ENCODE data around the gene KLHL26.

Gene KLHL26

DNA sequence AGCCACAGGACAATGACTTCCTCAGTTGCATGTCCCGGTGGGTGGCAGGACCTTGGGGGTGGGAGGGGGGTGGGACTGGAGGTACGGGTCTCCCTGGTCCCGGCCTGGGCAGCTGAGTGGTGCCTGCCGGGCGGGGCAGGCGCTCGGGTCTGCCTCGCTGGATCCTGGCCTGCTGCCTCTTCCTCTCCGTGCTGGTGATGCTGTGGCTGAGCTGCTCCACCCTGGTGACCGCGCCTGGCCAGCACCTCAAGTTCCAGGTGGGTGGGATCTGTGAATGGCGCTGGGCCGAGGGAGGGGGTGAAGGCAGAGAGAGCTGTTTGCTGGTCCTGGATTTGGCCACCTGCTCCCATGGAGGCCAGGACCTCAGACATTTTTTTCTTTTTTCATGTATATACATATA lies 18.6 kb upstream of the KLHL26 start:
- TF ChIP-seq, protein P1, sequence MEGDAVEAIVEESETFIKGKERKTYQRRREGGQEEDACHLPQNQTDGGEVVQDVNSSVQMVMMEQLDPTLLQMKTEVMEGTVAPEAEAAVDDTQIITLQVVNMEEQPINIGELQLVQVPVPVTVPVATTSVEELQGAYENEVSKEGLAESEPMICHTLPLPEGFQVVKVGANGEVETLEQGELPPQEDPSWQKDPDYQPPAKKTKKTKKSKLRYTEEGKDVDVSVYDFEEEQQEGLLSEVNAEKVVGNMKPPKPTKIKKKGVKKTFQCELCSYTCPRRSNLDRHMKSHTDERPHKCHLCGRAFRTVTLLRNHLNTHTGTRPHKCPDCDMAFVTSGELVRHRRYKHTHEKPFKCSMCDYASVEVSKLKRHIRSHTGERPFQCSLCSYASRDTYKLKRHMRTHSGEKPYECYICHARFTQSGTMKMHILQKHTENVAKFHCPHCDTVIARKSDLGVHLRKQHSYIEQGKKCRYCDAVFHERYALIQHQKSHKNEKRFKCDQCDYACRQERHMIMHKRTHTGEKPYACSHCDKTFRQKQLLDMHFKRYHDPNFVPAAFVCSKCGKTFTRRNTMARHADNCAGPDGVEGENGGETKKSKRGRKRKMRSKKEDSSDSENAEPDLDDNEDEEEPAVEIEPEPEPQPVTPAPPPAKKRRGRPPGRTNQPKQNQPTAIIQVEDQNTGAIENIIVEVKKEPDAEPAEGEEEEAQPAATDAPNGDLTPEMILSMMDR (IDR thresholded peaks at IDR 0.05; ENCODE audit: insufficient read depth, low read length, poor library complexity, severe bottlenecking) = no peak
- Histone ChIP-seq H3K36me3 (ENCODE audit: control insufficient read depth, insufficient read depth, low read length) (no peaks in the 10 kb centered on the region), H3K27me3 (replicated peaks; ENCODE audit: control insufficient read depth, insufficient read depth, low read length) (peaks cover 2% of the 10 kb centered on the region; the same call in 1 of the 2 replicates), H3K4me3 (replicated peaks; ENCODE audit: low read depth, low read length) (no peak overlapping the region)
- no peak for DNase-seq (ENCODE audit: extremely low read depth, insufficient read length)

DNA sequence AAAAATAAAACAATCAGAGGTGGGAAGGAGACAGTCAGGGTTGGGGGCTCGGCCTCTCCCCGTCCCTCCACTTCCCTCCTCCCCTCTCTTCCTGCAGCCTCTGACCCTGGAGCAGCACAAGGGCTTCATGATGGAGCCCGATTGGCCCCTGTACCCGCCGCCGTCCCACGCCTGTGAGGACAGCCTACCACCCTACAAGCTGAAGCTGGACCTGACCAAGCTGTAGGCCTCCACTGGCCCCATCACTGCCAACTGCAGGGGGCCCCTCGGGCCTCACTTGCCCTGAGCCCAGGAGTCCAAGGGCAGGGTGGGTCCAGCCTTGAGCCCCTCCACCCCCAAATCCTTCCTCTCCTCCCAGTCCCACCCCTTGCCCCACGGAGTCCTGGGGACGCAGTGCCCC lies 16.5 kb upstream of the KLHL26 start:
- Histone ChIP-seq H3K4me3 (replicated peaks; ENCODE audit: low read depth, low read length) (no peak overlapping the region), H3K36me3 (ENCODE audit: control insufficient read depth, insufficient read depth, low read length) (no peaks in the 10 kb centered on the region), H3K27me3 (replicated peaks; ENCODE audit: control insufficient read depth, insufficient read depth, low read length) (no peaks in the 10 kb centered on the region; the same call in 1 of the 2 replicates)
- DNase-seq (ENCODE audit: extremely low read depth, insufficient read length) = no peak
- TF ChIP-seq, protein P1 (IDR thresholded peaks at IDR 0.05; ENCODE audit: insufficient read depth, low read length, poor library complexity, severe bottlenecking) = no peak

DNA sequence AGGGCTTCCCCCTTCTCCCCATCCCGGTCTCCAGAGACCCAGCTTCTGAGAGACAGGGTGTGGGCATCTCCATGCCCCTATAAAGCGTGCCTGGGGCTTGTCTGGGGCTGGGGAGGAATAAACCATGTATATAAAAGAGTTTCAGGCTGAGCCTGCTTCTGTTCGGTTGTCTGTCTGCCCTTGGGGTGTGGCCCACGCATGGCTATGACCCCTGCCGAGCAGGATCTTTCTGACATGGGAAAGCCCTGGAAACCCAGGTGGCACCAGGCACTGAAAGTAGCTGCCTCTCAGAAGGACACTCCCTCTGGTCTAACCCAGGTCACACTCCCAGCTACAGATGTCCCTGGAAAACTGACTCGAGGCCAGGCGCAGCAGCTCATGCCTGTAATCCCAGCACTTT lies 15.9 kb upstream of the KLHL26 start:
- H3K4me3 ChIP-seq (replicated peaks; ENCODE audit: low read depth, low read length) = no peak overlapping the region
- no peaks in the 10 kb centered on the region; the same call in 1 of the 2 replicates for H3K27me3 ChIP-seq (replicated peaks; ENCODE audit: control insufficient read depth, insufficient read depth, low read length)
- TF ChIP-seq, protein P1 (IDR thresholded peaks at IDR 0.05; ENCODE audit: insufficient read depth, low read length, poor library complexity, severe bottlenecking) = no peak
- DNase-seq (ENCODE audit: extremely low read depth, insufficient read length) = no peak
- no peaks in the 10 kb centered on the region for H3K36me3 ChIP-seq (ENCODE audit: control insufficient read depth, insufficient read depth, low read length)

DNA sequence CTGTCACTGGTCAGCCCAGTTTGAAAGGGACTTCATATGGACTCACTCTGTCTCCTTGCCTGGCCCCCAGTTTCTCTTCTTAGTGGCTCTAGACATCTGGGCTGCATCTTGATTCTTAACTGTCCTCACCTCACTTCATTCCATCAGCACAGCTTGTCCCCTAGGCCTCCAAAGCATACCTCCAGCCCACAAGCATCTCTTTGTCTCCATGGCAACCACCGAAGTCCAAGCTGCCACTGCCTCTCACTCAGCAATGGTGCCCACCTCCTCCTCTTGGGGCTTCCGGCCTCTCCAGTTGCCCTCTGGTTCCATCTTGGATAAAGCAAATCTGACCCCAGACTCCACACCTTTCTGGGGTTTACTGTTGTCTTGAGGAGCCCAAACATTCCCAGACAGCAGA lies 9.9 kb upstream of the KLHL26 start:
- no peak overlapping the region for H3K4me3 ChIP-seq (replicated peaks; ENCODE audit: low read depth, low read length)
- DNase-seq (ENCODE audit: extremely low read depth, insufficient read length) = no peak
- H3K27me3 ChIP-seq (replicated peaks; ENCODE audit: control insufficient read depth, insufficient read depth, low read length) = no peaks in the 10 kb centered on the region
- no peaks in the 10 kb centered on the region for H3K36me3 ChIP-seq (ENCODE audit: control insufficient read depth, insufficient read depth, low read length)
- TF ChIP-seq, protein P1 (IDR thresholded peaks at IDR 0.05; ENCODE audit: insufficient read depth, low read length, poor library complexity, severe bottlenecking) = no peak

DNA sequence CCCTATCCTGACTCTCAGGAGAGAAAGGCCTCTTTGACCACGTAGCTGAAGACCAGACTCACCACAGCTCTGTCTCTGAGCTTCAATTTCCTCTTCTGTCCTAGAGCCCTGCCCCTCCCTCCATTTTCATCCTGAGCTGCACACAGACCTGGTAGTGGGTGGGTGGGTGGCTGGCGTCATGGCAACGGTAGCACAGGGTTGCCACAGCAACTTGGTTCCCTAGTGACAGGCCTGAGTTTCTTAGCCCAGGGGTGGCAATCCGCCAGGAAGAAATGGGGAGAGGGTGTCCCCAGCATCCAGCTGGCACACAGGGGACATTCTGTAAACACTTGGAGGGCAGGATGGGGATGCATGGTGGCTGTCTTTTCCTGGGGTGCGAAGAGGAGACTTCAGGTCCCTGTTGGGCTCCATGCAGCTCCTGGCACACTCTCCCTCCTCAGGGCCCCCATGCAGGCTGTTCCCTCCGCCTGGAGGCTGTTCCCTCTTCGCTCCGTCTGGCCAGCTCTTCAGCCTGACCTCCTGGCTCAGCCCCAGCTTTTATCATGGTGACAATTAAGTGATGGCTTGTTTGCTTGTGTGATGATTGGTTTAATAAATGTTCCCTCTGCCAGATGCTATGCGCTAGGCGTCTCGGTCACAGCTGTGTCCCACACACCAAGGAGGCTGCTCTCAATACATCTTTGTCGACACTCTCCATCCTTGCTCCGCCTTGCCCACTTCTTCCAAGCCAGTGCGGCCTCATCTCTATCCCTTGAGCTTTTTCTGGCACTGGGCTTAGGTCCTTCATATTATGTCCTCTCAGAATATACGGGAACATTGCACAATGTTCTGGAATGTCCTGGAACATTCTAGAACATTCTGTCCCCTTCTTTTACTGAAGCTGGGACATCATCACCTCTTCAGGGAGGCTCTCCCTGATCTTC lies 7.4 kb upstream of the KLHL26 start:
- DNase-seq (ENCODE audit: extremely low read depth, insufficient read length) = no peak
- TF ChIP-seq, protein P1 (IDR thresholded peaks at IDR 0.05; ENCODE audit: insufficient read depth, low read length, poor library complexity, severe bottlenecking) = no peak
- Histone ChIP-seq H3K4me3 (replicated peaks; ENCODE audit: low read depth, low read length) (no peak overlapping the region), H3K27me3 (replicated peaks; ENCODE audit: control insufficient read depth, insufficient read depth, low read length) (no peaks in the 10 kb centered on the region), H3K36me3 (ENCODE audit: control insufficient read depth, insufficient read depth, low read length) (no peaks in the 10 kb centered on the region)
